A673 (cell line): ENCODE data around the gene CAMKK1. TPM values are rescaled to one million over a fixed set of nuclear protein-coding genes. Genes with fewer than 3 reads are reported as not detected.

Experiments used
- BruUV-seq: library from RNA; stranded (reverse); fragments of 400-500 nt; replicated peaks from 2 replicates; lab custom pipeline; 2021; lab: Mats Ljungman, UMichigan
- CTCF ChIA-PET: fragments of 300-600 bp; sonication (Branson Sonifier 250); formaldehyde crosslinking; loops from one replicate; lab custom pipeline; 2022; ENCODE audit warnings: antibody characterized with exemption; lab: Charles Lee
- POLR2A ChIA-PET: fragments of 300-600 bp; sonication (Branson Sonifier 250); formaldehyde crosslinking; loops from one replicate; lab custom pipeline; 2022; ENCODE audit warnings: antibody characterized with exemption; ENCODE audit not compliant: low non-redundant PET; lab: Charles Lee
- DNase-seq: peaks from one replicate; pipeline ENCODE4 v3.0.0-alpha.2; 2015; ENCODE audit warnings: low spot score
- H3K27ac ChIP-seq: fragments of 200-600 bp; sonication (generic); 2 replicates; pipeline ENCODE4 v1.5.1; 2016; ENCODE audit warnings: mixed run types, low read depth, mild to moderate bottlenecking, mixed read lengths, antibody characterized with exemption, low read length; ENCODE audit not compliant: poor library complexity, severe bottlenecking
- H3K27me3 ChIP-seq: fragments of 200-600 bp; sonication (generic); replicated peaks from 2 replicates; pipeline ENCODE4 v1.6.1; 2017; ENCODE audit warnings: mixed run types, low read depth, mild to moderate bottlenecking, mixed read lengths, antibody characterized with exemption, low read length; ENCODE audit not compliant: insufficient read depth, poor library complexity
- H3K36me3 ChIP-seq: fragments of 200-600 bp; sonication (generic); 2 replicates; pipeline ENCODE4 v1.6.1; 2016; ENCODE audit warnings: mixed run types, mild to moderate bottlenecking, mixed read lengths, antibody characterized with exemption, low read length; ENCODE audit not compliant: insufficient read depth, poor library complexity, severe bottlenecking
- H3K4me1 ChIP-seq: fragments of 200-600 bp; sonication (generic); 2 replicates; pipeline ENCODE4 v1.6.1; 2017; ENCODE audit warnings: mixed run types, mild to moderate bottlenecking, mixed read lengths, antibody characterized with exemption, low read length; ENCODE audit not compliant: insufficient read depth, poor library complexity, severe bottlenecking
- H3K4me3 ChIP-seq: fragments of 200-600 bp; sonication (generic); 2 replicates; pipeline ENCODE4 v1.5.1; 2016; ENCODE audit warnings: low read depth, mixed run types, mild to moderate bottlenecking, mixed read lengths, low read length; ENCODE audit not compliant: poor library complexity, severe bottlenecking
- H3K9me3 ChIP-seq: fragments of 200-600 bp; sonication (generic); 2 replicates; pipeline ENCODE4 v1.6.1; 2016; ENCODE audit warnings: mixed run types, low read depth, mild to moderate bottlenecking, mixed read lengths, antibody characterized with exemption, low read length; ENCODE audit not compliant: poor library complexity, severe bottlenecking
- CTCF ChIP-seq: fragments of 300-800, 200-600 bp; sonication (generic); conservative IDR thresholded peaks from 2 replicates; pipeline ENCODE4 v1.5.1; 2017; ENCODE audit warnings: low read depth, mild to moderate bottlenecking, antibody characterized with exemption, low read length, moderate library complexity, mixed read lengths
- EZH2 ChIP-seq: fragments of 200-600 bp; sonication (generic); IDR thresholded peaks from 2 replicates; pipeline ENCODE4 v1.6.1; 2017; ENCODE audit warnings: borderline replicate concordance, low read depth, mild to moderate bottlenecking, mixed read lengths, antibody characterized with exemption, low read length; ENCODE audit not compliant: poor library complexity, severe bottlenecking
- intact Hi-C: fragments of 100-400 bp; cut with micrococcal nuclease; formaldehyde crosslinking; loops from one replicate; pipeline ENCODE4 v1.10.0; 2022; ENCODE audit not compliant: unreplicated experiment
- total RNA-seq: library from RNA; stranded (reverse); gene quantifications from 2 replicates; pipeline ENCODE4 v1.2.3, GENCODE V29; 2021

Gene CAMKK1
- total RNA-seq, 1 experiment from 2014 or later = 6.1 TPM

GRCh38 chr17:3817851-3818605 lies 74.8 kb downstream of the CAMKK1 start:
- Histone ChIP-seq H3K4me3 (no peak overlapping the region), H3K36me3 (peaks cover 77% of the 10 kb centered on the region), H3K9me3 (no peaks in the 10 kb centered on the region), H3K27me3 (no peaks in the 10 kb centered on the region), H3K27ac (no peak overlapping the region), H3K4me1 (no peaks in the 10 kb centered on the region)
- CTCF ChIA-PET = no interaction called here
- POLR2A ChIA-PET = interaction anchor here (0.5 kb wide), 1 partner anchor 26 kb away, joined by 3 read pairs; no protein-coding TSS in a partner anchor
- no TSS peak for BruUV-seq
- DNase-seq = no peak
- TF ChIP-seq EZH2 (no peak), CTCF (no peak)
- intact Hi-C loops = no loop called here

- no TSS peak for BruUV-seq
- no peaks in the 10 kb centered on the region for H3K4me1 ChIP-seq
- intact Hi-C loops = no loop called here
- no peak for DNase-seq
- H3K4me3 ChIP-seq = no peak overlapping the region
- peaks cover 79% of the 10 kb centered on the region for H3K36me3 ChIP-seq
- no peak overlapping the region for H3K27ac ChIP-seq
- TF ChIP-seq CTCF (no peak), EZH2 (no peak)
- CTCF ChIA-PET = no interaction called here
- H3K27me3 ChIP-seq = no peaks in the 10 kb centered on the region
- no peaks in the 10 kb centered on the region for H3K9me3 ChIP-seq
- POLR2A ChIA-PET = no interaction called here
Measured at GRCh38 chr17:3815925-3816324, 76.9 kb downstream of the CAMKK1 start.

GRCh38 chr17:3815122-3815521 lies 77.7 kb downstream of the CAMKK1 start:
- BruUV-seq = no TSS peak
- ChIA-PET CTCF (interaction anchor here (1.1 kb wide), 1 partner anchor 78 kb away, joined by 5 read pairs; no protein-coding TSS in a partner anchor), POLR2A (no interaction called here)
- no peak overlapping the region for H3K27ac ChIP-seq
- H3K4me1 ChIP-seq = no peaks in the 10 kb centered on the region
- H3K36me3 ChIP-seq = peaks cover 74% of the 10 kb centered on the region
- no peaks in the 10 kb centered on the region for H3K27me3 ChIP-seq
- DNase-seq = no peak
- H3K9me3 ChIP-seq = no peaks in the 10 kb centered on the region
- no peak for TF ChIP-seq EZH2
- no peak for TF ChIP-seq CTCF
- H3K4me3 ChIP-seq = no peak overlapping the region
- intact Hi-C loops = no loop called here
